ENCODE data around the gene SLC25A38.

The SLC25A38 gene

GRCh38 chr3:39404943-39405686, 21.9 kb downstream of the SLC25A38 start:
- peak overlapping the region; percentile 88 for H3K4me2 ChIP-seq (ENCODE audit: low read depth, low read length, poor library complexity, severe bottlenecking)
- no peaks in the 10 kb centered on the region for H3K27me3 ChIP-seq (ENCODE audit: insufficient read depth, low read length, poor library complexity, severe bottlenecking)
- H3K4me1 ChIP-seq (ENCODE audit: insufficient read depth, low read length, poor library complexity, severe bottlenecking), result peaks cover 43% of the 10 kb centered on the region
- no peak overlapping the region for H2AFZ ChIP-seq (ENCODE audit: low read length)
- no peaks in the 10 kb centered on the region for H3K9me3 ChIP-seq (ENCODE audit: insufficient read depth, low read depth, low read length)
- no peaks in the 10 kb centered on the region for H3K9me2 ChIP-seq (replicated peaks; ENCODE audit: low read depth, low read length)
- peaks cover 26% of the 10 kb centered on the region for H3K36me3 ChIP-seq (ENCODE audit: insufficient read depth, low read length)
- H3K9ac ChIP-seq (ENCODE audit: low read depth, low read length, poor library complexity, severe bottlenecking), result peak overlapping the region; percentile 87
- peak overlapping the region; percentile 94 for H3K4me3 ChIP-seq (ENCODE audit: low read length, poor library complexity, severe bottlenecking)
- H4K20me1 ChIP-seq (ENCODE audit: insufficient read depth, low read length, poor library complexity, severe bottlenecking), result peaks cover 32% of the 10 kb centered on the region
- H3F3A ChIP-seq (ENCODE audit: low read depth), result 0 out of 2 replicates have a peak, but pooled peaks cover 3% of the 10 kb centered on the region
- peaks cover 41% of the 10 kb centered on the region for H3K79me2 ChIP-seq (ENCODE audit: insufficient read depth, low read length)
- no peak for TF ChIP-seq CTCF (conservative IDR thresholded peaks at IDR 0.05; ENCODE audit: low read length)
- TF ChIP-seq EZH2phosphoT487 (IDR thresholded peaks at IDR 0.05; ENCODE audit: borderline replicate concordance), result no peak

- Histone ChIP-seq H3K27me3 (ENCODE audit: insufficient read depth, low read length, poor library complexity, severe bottlenecking) (no peaks in the 10 kb centered on the region), H3K9me2 (replicated peaks; ENCODE audit: low read depth, low read length) (no peaks in the 10 kb centered on the region), H3F3A (ENCODE audit: low read depth) (0 out of 2 replicates have a peak, but pooled peaks cover 3% of the 10 kb centered on the region), H3K36me3 (ENCODE audit: insufficient read depth, low read length) (peaks cover 33% of the 10 kb centered on the region), H2AFZ (ENCODE audit: low read length) (peak overlapping the region; percentile 83), H3K4me3 (ENCODE audit: low read length, poor library complexity, severe bottlenecking) (peak overlapping the region; percentile 94), H3K4me1 (ENCODE audit: insufficient read depth, low read length, poor library complexity, severe bottlenecking) (peaks cover 48% of the 10 kb centered on the region), H4K20me1 (ENCODE audit: insufficient read depth, low read length, poor library complexity, severe bottlenecking) (peaks cover 38% of the 10 kb centered on the region), H3K79me2 (ENCODE audit: insufficient read depth, low read length) (peaks cover 48% of the 10 kb centered on the region), H3K9me3 (ENCODE audit: insufficient read depth, low read depth, low read length) (no peaks in the 10 kb centered on the region), H3K4me2 (ENCODE audit: low read depth, low read length, poor library complexity, severe bottlenecking) (peak overlapping the region; percentile 88), H3K9ac (ENCODE audit: low read depth, low read length, poor library complexity, severe bottlenecking) (peak overlapping the region; percentile 87)
- TF ChIP-seq CTCF (conservative IDR thresholded peaks at IDR 0.05; ENCODE audit: low read length) (no peak), EZH2phosphoT487 (IDR thresholded peaks at IDR 0.05; ENCODE audit: borderline replicate concordance) (no peak)
Measured at GRCh38 chr3:39405687-39406367, 22.7 kb downstream of the SLC25A38 start.

GRCh38 chr3:39406368-39407258, 23.4 kb downstream of the SLC25A38 start, which contains the start of gene RPSA:
TSS of gene RPSA (plus strand) at chr3:39406720. CDS start at chr3:39407654, 934 bp downstream.
- H3K4me2 ChIP-seq (ENCODE audit: low read depth, low read length, poor library complexity, severe bottlenecking), result peak within 1 kb of the TSS; percentile 97
- no peaks in the 10 kb centered on the region for H3K9me2 ChIP-seq (replicated peaks; ENCODE audit: low read depth, low read length)
- H4K20me1 ChIP-seq (ENCODE audit: insufficient read depth, low read length, poor library complexity, severe bottlenecking), result peaks cover 46% of the 10 kb centered on the region
- peaks cover 53% of the 10 kb centered on the region for H3K4me1 ChIP-seq (ENCODE audit: insufficient read depth, low read length, poor library complexity, severe bottlenecking)
- H3K79me2 ChIP-seq (ENCODE audit: insufficient read depth, low read length), result peaks cover 56% of the 10 kb centered on the region
- peaks cover 41% of the 10 kb centered on the region for H3K36me3 ChIP-seq (ENCODE audit: insufficient read depth, low read length)
- TF ChIP-seq CTCF (conservative IDR thresholded peaks at IDR 0.05; ENCODE audit: low read length), result peak; percentile 48
- no peak for TF ChIP-seq EZH2phosphoT487 (IDR thresholded peaks at IDR 0.05; ENCODE audit: borderline replicate concordance)
- peak within 1 kb of the TSS; percentile 94 for H3K4me3 ChIP-seq (ENCODE audit: low read length, poor library complexity, severe bottlenecking)
- peak within 1 kb of the TSS; percentile 87 for H3K9ac ChIP-seq (ENCODE audit: low read depth, low read length, poor library complexity, severe bottlenecking)
- 0 out of 2 replicates have a peak, but pooled peaks cover 3% of the 10 kb centered on the region for H3F3A ChIP-seq (ENCODE audit: low read depth)
- H3K9me3 ChIP-seq (ENCODE audit: insufficient read depth, low read depth, low read length), result no peaks in the 10 kb centered on the region
- H3K27me3 ChIP-seq (ENCODE audit: insufficient read depth, low read length, poor library complexity, severe bottlenecking), result no peaks in the 10 kb centered on the region
- H2AFZ ChIP-seq (ENCODE audit: low read length), result peak within 1 kb of the TSS; percentile 83

Data from Loucy (cell line).